GM19463 (cell line): ENCODE results near the gene GPR158.
A peak's percentile ranks its signal among the peaks of the same experiment; 100 is the strongest.
"Not testable (repeated sequence)": the region's sequence is repeated elsewhere in the genome, so short reads cannot be mapped to it uniquely, and the experiment has no call there.

Source experiments
- ATAC-seq: cut with Tn5 transposase; IDR thresholded peaks from one replicate; pipeline ENCODE4 v1.9.1; 2021; ENCODE audit warnings: mild to moderate bottlenecking, moderate library complexity; ENCODE audit not compliant: unreplicated experiment

The GPR158 gene, protein sequence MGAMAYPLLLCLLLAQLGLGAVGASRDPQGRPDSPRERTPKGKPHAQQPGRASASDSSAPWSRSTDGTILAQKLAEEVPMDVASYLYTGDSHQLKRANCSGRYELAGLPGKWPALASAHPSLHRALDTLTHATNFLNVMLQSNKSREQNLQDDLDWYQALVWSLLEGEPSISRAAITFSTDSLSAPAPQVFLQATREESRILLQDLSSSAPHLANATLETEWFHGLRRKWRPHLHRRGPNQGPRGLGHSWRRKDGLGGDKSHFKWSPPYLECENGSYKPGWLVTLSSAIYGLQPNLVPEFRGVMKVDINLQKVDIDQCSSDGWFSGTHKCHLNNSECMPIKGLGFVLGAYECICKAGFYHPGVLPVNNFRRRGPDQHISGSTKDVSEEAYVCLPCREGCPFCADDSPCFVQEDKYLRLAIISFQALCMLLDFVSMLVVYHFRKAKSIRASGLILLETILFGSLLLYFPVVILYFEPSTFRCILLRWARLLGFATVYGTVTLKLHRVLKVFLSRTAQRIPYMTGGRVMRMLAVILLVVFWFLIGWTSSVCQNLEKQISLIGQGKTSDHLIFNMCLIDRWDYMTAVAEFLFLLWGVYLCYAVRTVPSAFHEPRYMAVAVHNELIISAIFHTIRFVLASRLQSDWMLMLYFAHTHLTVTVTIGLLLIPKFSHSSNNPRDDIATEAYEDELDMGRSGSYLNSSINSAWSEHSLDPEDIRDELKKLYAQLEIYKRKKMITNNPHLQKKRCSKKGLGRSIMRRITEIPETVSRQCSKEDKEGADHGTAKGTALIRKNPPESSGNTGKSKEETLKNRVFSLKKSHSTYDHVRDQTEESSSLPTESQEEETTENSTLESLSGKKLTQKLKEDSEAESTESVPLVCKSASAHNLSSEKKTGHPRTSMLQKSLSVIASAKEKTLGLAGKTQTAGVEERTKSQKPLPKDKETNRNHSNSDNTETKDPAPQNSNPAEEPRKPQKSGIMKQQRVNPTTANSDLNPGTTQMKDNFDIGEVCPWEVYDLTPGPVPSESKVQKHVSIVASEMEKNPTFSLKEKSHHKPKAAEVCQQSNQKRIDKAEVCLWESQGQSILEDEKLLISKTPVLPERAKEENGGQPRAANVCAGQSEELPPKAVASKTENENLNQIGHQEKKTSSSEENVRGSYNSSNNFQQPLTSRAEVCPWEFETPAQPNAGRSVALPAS (N-terminal part only)

DNA sequence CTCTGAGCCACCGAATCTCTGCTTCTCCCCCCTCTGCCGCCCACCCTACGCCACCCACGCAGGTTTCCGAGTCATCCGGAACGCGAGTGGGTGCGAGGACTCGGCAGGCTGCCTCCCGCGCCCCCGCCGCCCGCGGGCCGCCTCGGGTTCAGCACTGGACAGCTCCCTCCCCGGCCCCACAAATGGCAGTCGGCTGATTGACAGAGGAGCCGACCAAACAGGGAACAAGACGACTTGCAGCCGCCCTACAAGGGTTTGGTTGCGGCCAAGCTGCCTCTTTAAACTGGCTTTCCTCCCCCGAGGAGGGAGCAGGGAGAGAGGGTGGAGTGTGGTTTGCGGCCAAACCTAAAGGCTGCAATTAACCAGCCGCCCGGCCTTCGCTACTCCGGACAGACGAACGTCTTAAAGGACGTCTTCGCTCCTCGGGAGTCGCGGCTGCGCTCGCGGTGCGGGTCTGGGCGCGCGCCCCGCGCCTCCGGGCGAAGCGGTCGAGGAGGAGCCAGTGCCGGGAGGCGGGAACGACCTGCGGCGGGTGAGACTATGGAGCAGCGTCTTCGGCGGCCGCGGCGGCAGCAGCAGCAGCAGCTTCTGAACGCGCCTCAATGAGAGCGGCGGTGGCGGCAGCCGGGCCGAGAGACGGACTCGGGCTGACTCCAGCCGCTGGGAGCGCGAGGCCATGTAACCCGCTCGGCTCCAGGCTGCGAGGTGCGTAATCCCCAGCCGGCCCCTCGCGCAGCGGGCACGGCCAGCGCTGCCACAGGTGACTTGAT, at the start of gene GPR158:
GPR158 (plus strand) TSS at position 541 of the 770 bp plus-strand sequence. CDS start 420 bp downstream, outside the sequence.
- peak; percentile 84 for ATAC-seq

DNA sequence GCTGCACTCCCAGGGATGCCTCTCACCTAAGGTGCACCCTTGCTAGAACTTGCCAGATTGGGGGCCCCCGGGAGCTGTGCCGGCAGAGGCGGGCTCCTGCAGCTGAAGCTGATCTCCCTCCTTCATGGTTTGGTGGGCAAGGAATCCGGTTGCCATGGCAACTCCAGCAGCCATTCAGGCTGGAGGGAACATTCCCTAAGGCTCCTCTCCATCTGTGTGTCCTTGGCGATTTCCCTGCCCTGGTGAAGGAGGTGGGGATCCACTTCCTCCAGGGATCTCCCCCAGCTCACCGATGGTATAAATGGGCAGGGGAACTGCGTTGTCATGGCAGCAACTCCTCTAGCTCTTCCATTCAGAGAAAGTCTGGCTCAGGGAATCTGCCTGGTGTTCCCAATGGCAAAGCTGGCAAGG, 49.6 kb upstream of the GPR158 start:
- no peak for ATAC-seq

DNA sequence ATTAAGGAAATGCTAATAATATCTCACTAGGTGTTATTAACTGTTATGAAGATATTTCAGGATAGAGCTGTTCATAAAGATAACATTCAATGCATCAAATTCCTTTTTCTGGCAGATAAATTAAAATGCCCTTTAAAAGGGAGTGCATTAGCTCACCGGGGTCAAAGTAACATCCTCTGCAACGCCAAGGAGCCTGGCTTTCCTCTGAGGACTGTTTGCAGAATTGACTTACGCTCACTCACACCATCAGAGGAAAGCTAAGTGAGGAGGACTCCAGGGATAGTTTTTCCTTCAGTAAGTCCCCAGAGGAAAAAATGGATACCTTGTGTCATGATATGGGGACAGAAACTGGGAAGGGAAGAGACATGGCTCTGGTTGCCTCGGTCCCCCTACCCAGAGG, 45.2 kb upstream of the GPR158 start:
- ATAC-seq, result no peak

DNA sequence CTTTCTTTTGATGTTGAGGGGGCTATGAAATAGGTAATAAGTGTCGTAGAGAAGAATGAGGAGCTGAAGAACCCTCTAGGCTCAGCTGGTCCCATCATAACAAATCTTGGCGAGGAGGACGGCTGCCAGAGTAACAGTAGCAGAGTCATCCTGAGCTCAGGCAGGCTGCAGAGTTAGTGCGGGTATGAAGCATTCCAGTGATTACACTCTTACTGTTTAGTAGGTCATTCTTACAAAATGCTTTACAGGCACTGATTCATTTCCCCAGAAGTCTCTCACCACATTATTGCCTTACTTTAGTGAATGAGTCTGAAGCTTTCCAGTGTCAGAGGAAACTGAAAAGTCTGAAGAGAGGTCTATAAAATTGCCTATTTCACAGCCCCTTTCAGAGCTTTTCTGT, 43.9 kb upstream of the GPR158 start:
- no peak for ATAC-seq

DNA sequence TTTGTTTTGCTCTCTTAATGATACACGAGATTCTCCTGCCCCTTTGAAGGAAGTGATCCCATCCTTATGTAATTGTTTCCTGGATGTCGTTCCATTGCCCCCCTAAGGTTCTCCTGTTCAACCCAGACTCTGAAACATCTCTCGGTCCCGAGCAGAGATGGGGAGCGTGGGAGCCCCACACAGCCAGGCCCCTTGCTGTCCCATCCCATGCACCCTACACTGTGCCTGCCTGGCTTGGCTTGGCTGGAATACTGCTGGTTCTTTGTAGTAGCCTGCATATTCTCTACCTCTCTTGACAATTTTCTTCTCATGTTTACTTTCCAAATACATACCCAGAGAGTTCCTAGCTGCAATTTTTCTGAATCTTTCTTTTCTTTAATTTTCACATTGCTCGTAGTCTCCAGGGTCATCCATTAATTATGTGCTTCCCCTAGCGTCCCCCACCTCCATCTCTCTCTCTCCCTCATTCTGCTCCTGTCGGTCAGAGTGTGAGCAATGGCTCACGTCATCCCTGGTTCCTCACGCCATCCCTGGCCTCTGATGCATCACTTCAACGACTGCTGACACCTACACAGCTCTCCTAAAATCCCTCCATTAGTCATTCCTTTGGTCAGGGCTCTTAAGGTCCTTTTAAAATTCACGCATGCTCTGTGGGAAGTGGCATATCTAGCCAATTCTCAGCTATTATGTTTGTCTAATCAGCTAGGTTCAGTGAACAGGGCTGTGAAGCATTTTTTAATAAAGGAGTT, 32.5 kb upstream of the GPR158 start:
- ATAC-seq, result no peak

DNA sequence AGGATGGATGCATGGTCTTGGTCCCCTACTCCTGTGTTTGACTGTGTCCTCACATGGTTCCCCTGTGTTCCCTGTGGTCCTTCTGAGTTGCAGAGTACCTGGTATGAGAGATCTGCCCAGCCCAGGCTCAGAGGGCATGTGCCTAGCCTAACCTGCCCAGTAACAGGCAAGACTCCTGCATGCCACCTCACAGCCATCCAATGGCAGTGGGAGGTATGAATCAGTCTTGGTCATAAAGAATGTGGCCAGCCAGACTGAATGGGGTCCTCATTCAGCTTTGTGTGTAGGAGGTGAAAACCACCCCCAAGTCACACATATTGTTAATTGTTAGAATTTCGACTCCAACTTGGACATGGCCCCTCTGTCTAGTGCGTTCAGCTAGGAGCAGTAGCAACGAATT, 17.2 kb upstream of the GPR158 start:
- ATAC-seq, result no peak

DNA sequence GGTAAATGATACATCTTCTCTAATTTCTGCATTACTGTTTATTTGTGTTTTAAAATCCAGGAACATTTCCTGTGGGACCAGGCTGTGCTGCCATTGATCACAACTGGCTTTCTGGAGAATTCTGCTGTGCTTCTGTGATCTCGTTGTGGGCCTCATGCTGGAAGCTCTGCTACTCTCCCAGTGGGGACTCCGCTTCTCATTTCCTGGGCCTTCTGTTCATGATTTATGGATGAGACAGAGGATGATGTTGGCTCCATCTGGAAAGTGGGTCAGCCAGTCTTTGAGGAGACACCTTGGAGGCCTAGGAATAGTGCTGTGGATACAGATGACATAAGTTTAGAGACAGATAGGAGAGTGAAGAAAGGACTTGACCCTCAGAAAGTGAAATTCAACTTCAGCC, 15.2 kb upstream of the GPR158 start:
- ATAC-seq, result no peak

DNA sequence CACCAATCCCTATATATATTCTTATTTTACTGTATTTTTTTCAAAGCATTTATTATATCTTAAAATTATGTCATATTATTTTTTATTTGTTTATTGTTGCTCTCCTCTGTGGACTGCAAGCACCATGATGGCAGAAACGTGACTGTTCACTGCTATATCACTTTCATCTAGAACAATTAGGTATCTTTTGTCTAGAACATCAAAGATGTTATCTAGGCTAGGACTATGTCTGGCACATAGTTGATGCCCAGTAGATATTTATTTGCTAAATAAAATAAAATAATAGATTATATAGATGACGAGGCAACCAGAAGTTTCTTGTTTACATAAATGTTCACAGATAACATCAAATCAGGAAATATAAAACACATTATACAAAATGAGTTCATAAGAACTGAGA, 12.4 kb upstream of the GPR158 start:
- ATAC-seq, result no peak

DNA sequence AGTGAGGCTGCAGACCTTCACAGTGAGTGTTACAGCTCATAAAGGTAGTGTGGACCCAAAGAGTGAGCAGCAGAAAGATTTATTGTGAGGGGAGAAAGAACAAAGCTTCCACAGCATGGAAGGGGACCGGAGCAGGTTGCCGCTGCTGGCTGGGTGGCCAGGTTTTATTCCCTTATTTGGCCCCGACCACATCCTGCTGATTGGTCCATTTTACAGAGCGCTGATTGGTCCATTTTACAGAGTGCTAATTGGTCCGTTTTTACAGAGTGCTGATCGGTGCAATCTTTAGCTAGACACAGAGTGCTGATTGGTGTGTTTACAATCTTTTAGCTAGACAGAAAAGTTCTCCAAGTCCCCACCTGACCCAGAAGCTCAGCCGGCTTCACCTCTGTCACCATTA, 11.3 kb upstream of the GPR158 start:
- not testable (repeated sequence) for ATAC-seq

DNA sequence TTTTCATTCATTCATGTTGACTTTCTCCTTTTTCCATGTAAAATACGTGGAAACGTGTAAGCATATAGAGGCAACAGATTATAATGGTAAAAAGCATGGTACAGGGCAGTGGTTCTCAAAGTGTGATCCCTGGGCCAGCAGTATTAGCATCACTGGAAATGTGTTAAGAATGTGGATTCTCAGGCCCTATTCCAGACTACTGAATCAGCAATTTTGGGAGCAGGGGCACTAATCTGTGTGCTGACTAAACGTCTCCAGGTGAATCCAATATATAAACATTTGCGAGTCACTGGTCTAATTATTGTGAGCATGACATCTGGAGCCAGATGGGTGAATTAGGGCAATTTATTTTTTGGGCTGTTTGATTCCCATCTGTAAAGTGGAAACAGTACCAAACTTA, 5.1 kb upstream of the GPR158 start:
- ATAC-seq, result no peak

DNA sequence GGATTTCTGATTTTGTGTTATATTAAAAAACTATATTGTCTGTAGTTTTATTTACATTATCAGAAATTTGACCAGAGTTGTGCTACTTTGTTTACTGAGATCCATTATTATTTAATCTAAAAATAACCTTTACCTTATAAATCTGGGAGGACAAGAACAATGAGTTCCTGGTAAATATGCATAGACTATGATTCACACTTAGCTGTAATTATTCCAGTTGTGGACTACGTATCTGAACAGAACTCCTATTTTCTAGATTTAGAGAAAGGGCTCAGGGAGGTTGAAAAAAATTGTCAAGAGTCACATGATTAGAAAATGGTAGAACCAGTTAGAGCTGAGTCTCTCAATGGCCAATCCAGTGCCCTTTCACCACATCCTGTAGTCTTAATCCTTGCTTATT, 4.2 kb upstream of the GPR158 start:
- no peak for ATAC-seq

DNA sequence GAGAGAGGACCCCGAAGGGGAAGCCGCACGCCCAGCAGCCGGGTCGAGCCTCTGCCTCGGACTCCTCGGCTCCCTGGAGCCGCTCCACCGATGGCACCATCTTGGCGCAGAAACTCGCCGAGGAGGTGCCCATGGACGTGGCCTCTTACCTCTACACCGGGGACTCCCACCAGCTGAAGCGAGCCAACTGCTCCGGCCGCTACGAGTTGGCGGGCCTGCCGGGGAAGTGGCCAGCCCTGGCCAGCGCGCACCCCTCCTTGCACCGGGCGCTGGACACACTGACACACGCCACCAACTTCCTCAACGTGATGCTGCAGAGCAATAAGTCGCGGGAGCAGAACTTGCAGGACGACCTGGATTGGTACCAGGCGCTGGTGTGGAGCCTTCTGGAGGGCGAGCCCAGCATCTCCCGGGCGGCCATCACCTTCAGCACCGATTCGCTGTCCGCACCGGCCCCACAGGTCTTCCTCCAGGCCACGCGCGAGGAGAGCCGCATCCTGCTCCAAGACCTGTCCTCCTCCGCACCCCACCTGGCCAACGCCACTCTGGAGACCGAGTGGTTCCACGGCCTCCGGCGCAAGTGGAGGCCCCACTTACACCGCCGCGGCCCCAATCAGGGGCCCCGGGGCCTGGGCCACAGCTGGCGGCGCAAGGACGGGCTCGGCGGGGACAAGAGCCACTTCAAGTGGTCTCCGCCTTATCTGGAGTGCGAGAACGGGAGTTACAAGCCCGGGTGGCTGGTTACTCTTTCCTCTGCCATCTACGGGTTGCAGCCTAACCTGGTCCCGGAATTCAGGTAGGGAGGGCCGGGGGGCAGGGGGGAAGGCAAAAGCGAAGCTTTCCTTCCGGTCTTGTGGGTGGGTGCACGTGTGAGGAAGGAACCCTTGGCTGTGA, 973 bp downstream of the GPR158 start:
- ATAC-seq, result no peak

DNA sequence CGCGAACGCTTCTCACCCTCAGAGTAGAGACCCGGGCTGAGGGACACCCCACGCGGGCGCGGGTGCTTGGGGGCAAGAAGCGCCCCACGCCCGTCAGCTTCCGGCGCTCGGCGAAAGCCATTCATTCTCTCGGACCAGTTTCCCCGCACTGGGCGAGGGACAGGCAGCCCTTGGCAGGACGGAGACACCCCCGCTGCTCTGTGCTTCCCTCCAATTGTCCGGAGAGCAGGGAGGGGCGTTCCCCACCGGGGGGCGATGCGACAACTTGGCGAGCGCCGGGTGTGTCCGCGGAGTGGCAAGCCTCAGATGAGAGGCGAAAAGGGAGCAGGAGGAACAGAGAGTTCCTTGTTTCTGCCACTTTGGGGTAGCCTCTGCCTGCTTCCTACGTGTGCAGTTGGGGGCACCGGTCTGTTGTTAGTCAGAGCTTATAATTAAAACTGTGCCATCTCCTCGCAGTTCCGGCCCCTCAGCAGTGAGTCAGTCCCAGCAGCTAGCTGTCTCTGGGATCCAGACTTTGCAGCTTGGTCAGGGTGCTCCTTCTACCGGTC, 1.7 kb downstream of the GPR158 start:
- ATAC-seq, result no peak

DNA sequence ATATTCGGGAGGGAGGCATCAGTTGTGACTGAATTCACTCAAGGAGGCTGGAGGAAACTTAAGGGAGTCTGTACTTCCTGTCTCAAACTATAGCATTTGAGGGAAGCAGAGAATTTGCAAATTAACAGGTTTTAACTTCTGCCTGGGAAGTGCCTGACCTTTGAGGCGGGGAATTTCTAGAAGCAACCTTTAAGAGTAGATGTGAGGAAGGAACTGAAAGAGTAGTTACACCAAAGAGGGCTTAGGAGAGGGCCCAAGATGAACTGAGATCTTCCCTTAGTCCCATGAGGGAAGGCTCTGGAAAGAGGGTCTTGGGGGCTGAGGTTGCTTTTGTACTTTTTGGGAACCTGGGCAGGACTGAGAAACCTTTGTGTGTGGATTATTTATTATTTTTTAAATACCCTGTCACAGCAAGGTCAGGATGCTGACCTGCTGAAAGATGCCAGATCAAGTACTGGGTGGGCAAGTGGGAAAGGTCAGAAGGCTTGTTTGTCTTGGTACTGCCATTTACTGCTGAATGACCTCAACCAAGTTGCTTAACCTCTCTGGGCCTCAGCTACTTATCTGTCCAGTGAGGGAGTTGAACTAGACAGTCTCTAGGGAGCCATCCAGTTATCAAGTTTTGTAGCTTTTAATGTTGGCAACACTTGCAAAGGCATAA, 2.4 kb downstream of the GPR158 start:
- ATAC-seq, result no peak

DNA sequence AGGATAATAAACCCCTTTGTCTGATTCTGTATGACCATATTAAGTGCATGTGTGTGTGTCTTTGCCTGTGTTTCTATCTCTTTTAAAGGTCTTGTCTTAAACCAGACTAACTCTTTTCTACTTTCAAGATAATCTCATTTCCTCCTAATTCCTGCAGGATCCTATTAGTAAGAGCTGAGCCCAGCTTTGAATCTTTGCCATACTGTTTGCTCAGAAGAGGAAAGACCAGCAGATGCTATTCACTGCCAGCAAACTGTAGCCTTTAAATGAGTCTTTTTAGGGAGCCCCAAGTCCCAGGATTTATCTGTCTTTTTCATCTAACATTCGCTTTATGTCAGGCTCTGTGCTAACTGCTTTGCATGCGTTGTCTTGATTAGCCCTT, 2.9 kb downstream of the GPR158 start:
- ATAC-seq, result no peak

DNA sequence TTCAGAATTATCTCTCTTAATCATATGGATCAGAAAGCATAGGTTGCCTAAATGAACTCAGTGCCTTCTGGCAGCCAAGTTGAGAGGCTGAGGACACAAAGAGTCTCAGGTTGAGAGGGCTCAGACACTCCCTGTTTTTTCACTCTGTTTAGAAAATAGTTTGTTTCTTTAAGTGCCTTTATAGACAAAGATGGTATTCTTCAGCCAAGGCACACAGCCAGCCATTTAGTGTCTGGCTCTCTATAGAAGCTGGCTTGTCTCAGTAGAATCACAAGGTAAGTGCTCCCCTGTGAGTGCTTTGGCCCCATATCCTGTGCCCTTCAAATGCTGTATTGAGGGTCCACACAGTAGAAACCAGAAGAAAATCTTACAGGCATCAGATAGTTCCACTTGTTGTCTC, 3.6 kb downstream of the GPR158 start:
- no peak for ATAC-seq

DNA sequence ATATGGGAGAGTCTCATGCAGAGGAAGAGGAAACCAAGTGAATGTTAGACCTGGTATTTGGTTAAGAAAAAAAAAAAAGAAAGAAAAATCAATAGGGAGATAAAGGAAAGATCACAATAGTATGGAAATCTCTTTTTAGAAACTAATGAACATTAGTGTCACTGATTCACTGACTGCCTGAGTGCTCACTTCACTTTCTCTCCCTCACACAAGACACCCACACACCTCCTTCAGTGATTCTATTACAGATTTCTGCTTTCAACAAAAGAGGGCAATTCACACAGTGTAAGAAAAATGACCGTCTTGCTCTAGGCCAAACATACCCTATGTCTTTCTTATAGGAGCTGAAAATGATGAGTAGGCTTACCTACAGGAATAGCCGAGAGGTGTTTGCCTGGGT, 6.0 kb downstream of the GPR158 start:
- no peak for ATAC-seq

DNA sequence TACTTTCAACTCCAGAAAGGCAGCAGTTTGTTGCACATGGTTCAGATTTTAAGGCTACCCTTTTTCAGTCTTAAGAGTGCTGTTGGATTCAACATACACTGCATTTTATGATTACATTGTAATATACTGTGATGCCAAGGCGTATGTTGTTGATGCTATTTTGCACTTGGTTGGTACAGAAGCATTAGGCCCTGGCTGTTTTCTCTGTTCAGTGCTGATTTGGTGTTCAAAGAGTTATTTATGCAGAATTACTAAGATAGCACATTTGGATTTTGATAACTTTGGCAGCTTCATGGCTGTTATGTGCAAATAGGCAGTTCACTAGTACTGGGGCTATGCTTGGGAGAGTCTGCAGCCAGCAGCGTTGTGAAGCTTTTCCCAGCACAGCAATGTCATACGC, 7.8 kb downstream of the GPR158 start:
- ATAC-seq, result no peak
